Right lobe of liver (tissue), 6 donors: ENCODE results near the gene PPEF2. TPM values are rescaled to one million over a fixed set of nuclear protein-coding genes. Genes with fewer than 3 reads are reported as not detected.
A peak's percentile ranks its signal among the peaks of the same experiment; 100 is the strongest.

Experiments
- ATAC-seq, 4 donors: fragments of 200-7000 bp; cut with Tn5 transposase; one replicate each; pipeline ENCODE4 v1.9.1; 2020; ENCODE audit warnings: mild to moderate bottlenecking in 4 of 4, moderate library complexity in 4 of 4
- DNase-seq, 3 donors: peaks; one replicate each; pipeline ENCODE4 v3.0.0-alpha.2; 2020
- H3K27ac ChIP-seq, 3 donors: fragments of 200-600 bp; one replicate each; pipeline ENCODE4 v1.8.0; 2022
- H3K27me3 ChIP-seq, 2 donors: fragments of 200-600 bp; one replicate each; pipeline ENCODE4 v1.8.0; 2022
- H3K36me3 ChIP-seq, 4 donors: fragments of 200-600 bp; sonication (generic) in 1 of 4; one replicate each; pipeline versions ENCODE4 v1.5.1 to v1.8.0; 2017 to 2022; ENCODE audit warnings: control low read depth in 1 of 4
- H3K4me1 ChIP-seq, 4 donors: fragments of 200-600 bp; sonication (generic) in 1 of 4; one replicate each; pipeline versions ENCODE4 v1.5.1 to v1.8.0; 2017 to 2022; ENCODE audit warnings: control low read depth in 1 of 4
- H3K4me3 ChIP-seq, 3 donors: fragments of 200-600 bp; one replicate each; pipeline ENCODE4 v1.8.0; 2022
- H3K9me3 ChIP-seq, 4 donors: fragments of 200-600 bp; sonication (generic) in 1 of 4; one replicate each; pipeline versions ENCODE4 v1.5.1 to v1.8.0; 2017 to 2022; ENCODE audit warnings: control low read depth in 1 of 4
- CTCF ChIP-seq, 4 donors: fragments of 200-600 bp in 3 of 4; fragments of 450-650 bp in 1 of 4; IDR thresholded peaks; one replicate each; pipeline versions ENCODE4 v1.5.1 to v1.8.0; 2016 to 2022; ENCODE audit warnings: antibody characterized with exemption in 4 of 4, mild to moderate bottlenecking in 2 of 4
- POLR2A ChIP-seq: fragments of 450-650 bp; IDR thresholded peaks from one replicate; pipeline ENCODE4 v1.6.1; 2017; ENCODE audit warnings: antibody characterized with exemption, mild to moderate bottlenecking
- WGBS: methylation state at CpG from one replicate; pipeline ENCODE4 v1.1.6; 2018; ENCODE audit warnings: low coverage, low lambda C conversion rate; ENCODE audit not compliant: insufficient coverage; ENCODE audit errors: missing lambda C conversion rate; 5-methylcytosine and 5-hydroxymethylcytosine counted together
- intact Hi-C, 2 donors: fragments of 100-400 bp; cut with DNase I; formaldehyde crosslinking; loops; one replicate each; pipeline versions ENCODE4 v1.11.2 to v1.14.1; 2022
- total RNA-seq, 6 experiments: library from RNA; depleted of rRNA in 2 of 6; stranded (reverse); fragments of >200 nt in 2 of 6; fragmentation: NEBNext Ultra II Directional in 3 of 6; extraction: Animal tissue kit (Norgen Biotek cat#: 25700) in 3 of 6; gene quantifications; one replicate each; pipeline versions ENCODE4 v1.1.0 to v1.2.4, GENCODE V29; 2016 to 2023
- donor health status: DM: no; HTN: yes; CAD: no.
- donor health status: DM: no; HTN: no; CAD: no.
- donor health status: DM: no; HTN: no; CAD: no.
- donor health status: DM: no; HTN: yes; CAD: no.
- donor health status: DM: no; HTN: yes; CAD: no.

PPEF2 gene
- total RNA-seq, 6 experiments from 2014 or later = not detected

DNA sequence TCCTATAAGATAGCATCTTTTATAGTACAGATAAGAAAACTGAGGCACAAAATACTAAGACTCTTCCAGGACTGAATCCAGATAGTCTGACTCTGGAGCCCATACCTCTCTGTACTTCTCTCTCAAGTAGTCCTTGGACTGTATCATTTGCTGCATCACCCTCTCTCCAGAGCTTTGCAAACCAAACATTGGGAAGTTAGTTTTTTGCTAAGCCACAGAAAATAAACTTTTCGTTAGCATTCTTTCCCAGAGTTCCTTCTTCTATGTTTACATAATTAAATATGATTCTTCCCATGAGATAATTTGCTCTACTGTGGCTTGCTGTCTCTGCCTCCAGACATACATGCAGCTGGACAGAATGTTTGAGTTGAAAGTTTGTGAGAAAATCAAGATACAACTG is 22.0 kb downstream of the PPEF2 start:
- no peak for TF ChIP-seq POLR2A
- no peak for TF ChIP-seq CTCF (IDR thresholded peaks at IDR 0.05)
- Histone ChIP-seq H3K4me1 (no peaks in the 10 kb centered on the region), H3K9me3 (no peaks in the 10 kb centered on the region), H3K27me3 (no peaks in the 10 kb centered on the region), H3K27ac (no peak overlapping the region), H3K4me3 (no peak overlapping the region), H3K36me3 (no peaks in the 10 kb centered on the region)
- WGBS = 47% methylated on average over 1 of the region's 1 CpG
- intact Hi-C loops = no loop called here
- ATAC-seq (no peak), DNase-seq (no peak)

DNA sequence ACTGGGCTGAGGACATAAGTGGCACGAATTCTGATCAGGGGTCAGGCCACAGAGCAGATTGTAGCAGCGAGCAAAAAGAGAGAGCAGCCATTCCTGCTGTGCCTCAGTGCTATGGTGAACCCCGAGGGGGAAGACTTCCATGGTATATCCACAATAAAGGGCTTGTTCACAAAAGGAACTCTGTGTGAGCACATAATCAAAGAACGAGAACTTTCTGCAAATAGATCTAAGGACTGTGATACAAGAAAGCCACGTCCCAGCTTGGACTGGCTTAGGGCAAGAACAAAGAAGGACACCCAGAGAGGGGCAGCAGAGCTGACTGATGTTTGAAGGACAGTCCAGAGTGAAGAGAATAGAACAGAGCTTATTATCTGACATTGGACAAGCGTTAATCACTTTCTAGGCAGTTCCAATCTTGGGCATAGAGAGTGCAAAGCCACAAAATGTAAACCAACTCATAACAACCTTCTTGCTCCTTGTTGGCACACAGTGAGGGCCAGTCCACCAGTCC is 24.0 kb downstream of the PPEF2 start:
- intact Hi-C loops = no loop called here
- no peak for ATAC-seq
- TF ChIP-seq CTCF (IDR thresholded peaks at IDR 0.05) = no peak
- no peak for TF ChIP-seq POLR2A
- Histone ChIP-seq H3K9me3 (no peaks in the 10 kb centered on the region), H3K27ac (no peak overlapping the region), H3K27me3 (no peaks in the 10 kb centered on the region), H3K36me3 (no peaks in the 10 kb centered on the region), H3K4me1 (no peaks in the 10 kb centered on the region), H3K4me3 (no peak overlapping the region)
- WGBS = 43% methylated on average over 5 of the region's 6 CpGs
- no peak for DNase-seq

DNA sequence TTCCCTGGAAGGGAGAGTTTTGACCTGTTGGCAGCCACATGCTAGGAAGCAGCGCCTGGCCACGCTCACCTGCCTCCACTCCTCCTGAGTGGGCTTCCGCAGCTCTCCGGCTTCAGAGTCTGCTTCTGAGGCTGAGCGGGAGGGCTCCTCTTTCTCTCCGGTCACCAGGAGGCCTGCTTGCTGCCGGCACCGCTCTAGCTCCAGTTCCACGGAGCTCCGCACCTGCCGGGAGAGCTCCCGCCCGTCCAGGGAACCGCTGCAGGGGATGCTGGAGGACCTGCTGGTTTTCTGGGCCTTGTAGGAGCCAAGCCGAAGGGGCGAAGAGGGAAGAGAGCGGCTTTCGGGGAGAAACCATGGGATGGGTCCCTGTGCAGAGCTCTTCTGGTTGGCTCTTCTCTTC is 26.0 kb downstream of the PPEF2 start:
- Histone ChIP-seq H3K27me3 (no peaks in the 10 kb centered on the region), H3K4me3 (no peak overlapping the region), H3K36me3 (no peaks in the 10 kb centered on the region), H3K27ac (no peak overlapping the region), H3K9me3 (no peaks in the 10 kb centered on the region), H3K4me1 (no peaks in the 10 kb centered on the region)
- DNase-seq (peak in 1 of 3 donors; percentile 54), ATAC-seq (no peak)
- TF ChIP-seq POLR2A (no peak), CTCF (IDR thresholded peaks at IDR 0.05) (no peak)
- WGBS = 67% methylated on average over 2 of the region's 18 CpGs
- intact Hi-C loops = no loop called here

DNA sequence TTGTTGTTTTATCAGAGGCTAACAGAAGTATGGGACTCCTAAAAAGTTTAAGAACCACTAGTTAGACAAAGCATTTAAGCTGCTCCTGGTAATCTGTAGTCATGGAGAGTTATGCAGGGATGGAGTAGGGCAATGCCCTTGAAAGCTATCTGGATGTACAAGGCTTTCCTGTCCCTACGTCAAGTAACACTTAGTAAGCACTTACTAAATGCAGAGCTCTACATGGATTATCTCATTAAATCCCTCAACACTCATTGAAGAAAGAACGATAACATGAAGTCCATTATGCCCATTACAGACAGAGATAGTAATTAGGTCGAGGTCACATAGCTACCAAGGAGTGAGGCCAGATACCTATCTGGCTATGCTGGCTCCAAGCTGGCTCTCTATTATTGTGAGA is 33.2 kb downstream of the PPEF2 start:
- 46% methylated on average over 3 of the region's 3 CpGs for WGBS

More for the DNA sequence above, 33.2 kb downstream of the PPEF2 start:
- Histone ChIP-seq H3K27me3 (no peaks in the 10 kb centered on the region), H3K27ac (no peak overlapping the region), H3K36me3 (no peaks in the 10 kb centered on the region), H3K4me1 (no peaks in the 10 kb centered on the region), H3K4me3 (no peak overlapping the region), H3K9me3 (no peaks in the 10 kb centered on the region)
- TF ChIP-seq POLR2A = no peak
- no peak for TF ChIP-seq CTCF (IDR thresholded peaks at IDR 0.05)
- intact Hi-C loops = no loop called here
- DNase-seq = no peak
- ATAC-seq = no peak
